Stimulated activated CD8-positive, alpha-beta memory T cell treated with anti-CD3 and anti-CD28 coated beads, Interleukin-2, amount 100 ng/mL, for 1 hour (primary cell): Measurements from ENCODE around the gene ARHGAP24.

Experiments used
- DNase-seq, 2 donors: peaks; one replicate each; pipeline ENCODE4 v3.0.0-alpha.2; 2020; ENCODE audit warnings: low read depth in 2 of 2

The ARHGAP24 gene

DNA sequence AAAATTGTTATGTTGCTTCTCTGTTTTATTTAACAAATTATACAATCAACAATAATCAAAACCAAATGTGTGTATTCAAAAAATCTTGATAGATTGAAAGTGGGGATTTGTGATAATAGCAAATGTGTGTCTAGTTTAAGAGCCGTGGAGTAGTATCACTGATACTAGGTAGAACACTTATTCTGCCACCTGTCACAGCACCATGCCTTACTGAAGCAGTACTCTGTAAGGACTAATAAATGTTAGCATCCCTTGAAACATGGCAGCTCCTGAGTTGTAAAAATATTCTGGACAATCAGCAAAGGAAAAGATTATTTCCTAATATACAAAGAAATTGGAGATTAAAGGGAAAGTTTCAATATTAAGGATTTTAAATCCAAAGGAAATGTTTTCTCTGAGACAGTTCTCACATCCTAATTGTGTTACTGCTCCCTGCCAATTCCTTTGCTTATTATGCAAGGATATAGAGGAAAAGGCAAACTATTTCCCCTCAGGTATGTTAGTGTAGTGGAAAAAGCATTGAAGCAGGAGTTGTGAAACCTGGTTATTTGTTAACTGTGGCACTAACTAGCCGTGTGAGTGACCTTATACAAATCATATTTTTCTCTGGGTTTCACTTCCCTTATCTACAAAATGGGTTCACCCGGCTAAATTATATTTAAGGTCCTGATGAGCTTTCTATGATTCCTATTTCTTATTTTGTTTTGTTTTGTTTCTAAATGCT is 303.1 kb downstream of the ARHGAP24 start:
- no peak for DNase-seq

DNA sequence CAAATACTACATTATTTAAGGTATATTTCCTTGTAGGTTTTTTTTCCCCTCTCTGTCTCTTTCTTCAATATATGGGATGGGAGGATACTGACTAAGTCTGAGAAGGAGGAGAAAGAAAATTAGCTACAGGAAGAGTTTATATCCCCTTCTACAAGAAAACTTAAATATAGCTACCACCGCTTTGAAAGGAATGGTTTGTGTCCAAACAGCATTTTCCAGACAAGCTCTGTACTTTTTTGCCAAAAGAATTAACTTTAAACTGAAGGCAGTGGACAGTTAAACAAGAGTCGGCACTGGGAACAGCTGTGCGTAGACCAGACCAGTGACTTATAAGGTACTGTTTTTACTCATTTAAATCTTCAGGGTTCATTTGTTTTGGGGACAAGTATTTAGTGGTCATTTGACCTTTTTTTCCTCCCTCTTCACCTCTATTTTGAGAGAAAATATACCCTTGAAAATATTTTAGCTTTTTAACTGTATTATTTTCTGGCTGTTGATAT is 303.7 kb downstream of the ARHGAP24 start:
- DNase-seq = no peak

DNA sequence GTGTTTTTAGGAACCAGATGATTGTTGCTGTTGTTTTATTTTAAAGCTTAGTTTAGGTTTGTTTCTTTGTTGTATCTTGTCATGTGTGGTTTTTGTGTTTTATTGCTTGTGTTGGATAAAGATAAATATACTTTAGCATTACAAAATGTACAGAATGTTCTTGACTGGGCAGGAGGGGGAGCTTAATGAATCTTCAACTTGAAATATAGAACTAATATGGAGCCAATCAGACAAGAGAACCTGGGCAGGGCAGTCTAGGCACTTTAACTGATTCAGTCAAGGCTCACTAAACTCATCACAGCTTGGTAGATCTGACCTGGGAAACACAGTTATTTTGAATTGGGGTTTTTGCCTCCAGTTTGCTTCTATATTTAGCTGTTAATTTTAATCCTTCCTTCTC is 304.2 kb downstream of the ARHGAP24 start:
- no peak for DNase-seq

DNA sequence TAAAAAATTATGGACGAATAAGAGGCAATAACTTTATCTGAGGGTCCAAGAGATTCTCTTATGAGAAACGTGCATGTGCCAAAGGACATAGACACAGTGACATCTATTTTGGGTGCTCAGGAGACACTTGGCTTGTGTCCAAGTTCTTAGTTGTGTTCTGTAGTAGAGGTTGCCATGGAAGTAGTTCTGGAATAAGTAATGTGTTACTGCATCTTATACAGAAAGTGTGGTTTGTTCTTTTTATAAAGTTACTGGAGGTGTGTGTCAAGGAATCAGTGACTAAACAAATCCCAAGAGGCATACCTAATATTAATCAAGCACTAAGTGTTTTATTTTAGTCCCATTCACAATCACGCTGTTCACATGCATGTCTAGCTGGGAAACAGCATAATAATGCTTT is 305.7 kb downstream of the ARHGAP24 start:
- no peak for DNase-seq

DNA sequence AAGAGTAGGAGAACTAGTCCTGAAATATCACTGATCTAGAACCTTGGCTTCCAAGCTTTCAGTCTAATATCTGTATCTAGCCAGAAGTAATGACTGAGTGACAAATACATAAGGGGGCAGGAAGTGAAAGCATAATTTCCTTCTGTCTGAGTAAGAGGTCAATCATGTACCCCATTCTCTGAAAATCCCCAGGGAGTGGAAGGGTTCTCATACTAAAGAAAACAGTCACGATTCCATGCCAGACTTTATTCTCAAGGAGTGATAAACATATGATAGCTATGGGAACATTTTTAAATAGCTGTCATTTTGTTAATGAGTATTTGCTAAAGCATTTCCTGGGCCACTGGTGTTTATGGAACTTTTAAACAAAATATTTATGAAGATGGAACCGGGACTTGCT is 308.5 kb downstream of the ARHGAP24 start:
- DNase-seq = no peak

DNA sequence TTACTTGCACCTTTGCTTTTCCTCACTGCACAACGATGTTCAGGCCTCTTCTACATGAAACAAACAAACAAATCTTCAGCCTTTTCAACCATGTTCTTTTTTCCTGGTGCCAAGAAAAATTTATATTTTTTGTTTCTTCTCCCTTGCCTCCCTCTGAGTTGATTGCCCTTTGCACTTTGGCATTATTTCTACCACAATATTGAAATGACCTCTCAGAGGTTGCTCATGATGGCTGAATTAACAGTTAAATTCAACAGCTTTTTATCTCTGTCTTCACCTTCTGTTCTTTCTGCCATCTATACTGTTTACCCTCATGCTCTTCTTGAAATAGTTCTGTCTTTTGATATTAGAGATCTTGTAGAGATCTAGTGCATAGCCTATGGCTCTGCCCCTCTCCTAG is 308.9 kb downstream of the ARHGAP24 start:
- no peak for DNase-seq

DNA sequence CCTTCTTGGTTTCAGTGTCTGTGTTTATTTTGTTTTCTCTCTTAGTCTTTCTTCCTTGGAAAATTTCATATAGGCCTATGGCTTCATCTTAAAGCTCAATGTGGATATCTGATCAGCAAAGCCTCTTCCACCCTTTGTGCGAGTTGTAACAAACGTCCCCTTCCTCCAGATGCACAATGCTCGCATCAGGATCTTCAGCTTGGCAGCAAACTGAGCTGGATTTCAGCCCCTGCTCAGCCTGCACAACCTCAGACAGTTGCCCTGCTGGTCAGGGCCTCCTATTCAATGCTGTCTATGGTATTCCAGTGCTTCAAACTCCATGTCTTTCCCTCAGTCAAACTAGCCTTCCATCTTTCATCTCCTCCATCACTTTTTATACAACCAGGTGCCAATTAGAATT is 309.4 kb downstream of the ARHGAP24 start:
- no peak for DNase-seq

DNA sequence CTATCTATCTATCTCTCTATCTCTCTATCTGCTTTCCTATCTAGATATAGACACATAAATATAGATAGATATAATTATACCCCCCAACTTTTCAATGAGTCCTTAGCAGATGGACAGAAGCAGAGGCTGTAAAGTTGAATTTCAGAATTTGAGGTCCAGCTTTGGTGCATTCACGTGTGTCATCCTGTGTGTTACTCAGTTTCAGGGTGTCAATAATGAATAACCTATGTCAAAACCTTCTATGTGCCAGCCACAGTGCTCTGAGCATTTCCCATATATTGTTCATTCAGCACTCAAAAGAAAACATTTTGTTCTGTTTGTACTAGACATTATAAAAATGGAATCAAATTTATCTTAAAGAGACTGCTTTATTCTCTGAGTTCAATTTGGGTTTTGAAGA is 310.0 kb downstream of the ARHGAP24 start:
- DNase-seq = no peak

DNA sequence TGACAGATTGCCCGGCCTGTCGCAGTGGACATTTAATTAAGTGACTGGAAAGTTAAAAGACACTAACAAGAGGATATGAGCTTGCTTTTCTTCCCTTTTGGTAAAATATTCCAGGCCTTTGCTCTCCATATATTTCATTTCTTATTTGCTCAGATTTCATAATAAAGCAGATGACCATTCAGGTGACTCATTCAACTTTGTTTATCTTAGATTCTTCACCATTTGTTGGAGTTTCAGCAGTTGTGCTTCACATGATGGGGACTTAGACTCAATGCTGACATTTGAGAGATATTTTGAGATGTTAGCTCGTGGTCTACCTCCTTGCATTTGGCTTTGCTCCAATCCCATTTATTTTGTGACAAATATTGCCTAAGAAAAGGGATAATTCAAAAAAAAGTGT is 312.2 kb downstream of the ARHGAP24 start:
- DNase-seq = no peak

DNA sequence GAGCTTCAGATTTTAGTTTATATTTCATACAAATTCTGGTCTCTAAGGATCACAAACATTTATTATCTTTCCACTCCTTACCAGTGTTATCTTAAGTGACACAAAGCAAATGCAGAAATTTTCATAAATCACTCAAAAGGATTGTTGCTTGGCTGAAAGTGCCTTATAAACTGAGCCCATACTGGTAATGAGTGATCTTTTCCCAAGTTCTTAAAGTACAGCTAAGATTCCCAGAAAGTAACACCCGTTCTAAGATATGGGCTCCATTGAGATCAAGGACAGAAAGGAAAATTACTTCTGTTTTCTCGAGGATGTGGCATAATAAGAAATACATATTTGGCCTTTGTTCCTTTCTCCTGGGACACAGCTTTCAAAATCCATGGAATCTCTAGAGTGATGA is 313.7 kb downstream of the ARHGAP24 start:
- no peak for DNase-seq

DNA sequence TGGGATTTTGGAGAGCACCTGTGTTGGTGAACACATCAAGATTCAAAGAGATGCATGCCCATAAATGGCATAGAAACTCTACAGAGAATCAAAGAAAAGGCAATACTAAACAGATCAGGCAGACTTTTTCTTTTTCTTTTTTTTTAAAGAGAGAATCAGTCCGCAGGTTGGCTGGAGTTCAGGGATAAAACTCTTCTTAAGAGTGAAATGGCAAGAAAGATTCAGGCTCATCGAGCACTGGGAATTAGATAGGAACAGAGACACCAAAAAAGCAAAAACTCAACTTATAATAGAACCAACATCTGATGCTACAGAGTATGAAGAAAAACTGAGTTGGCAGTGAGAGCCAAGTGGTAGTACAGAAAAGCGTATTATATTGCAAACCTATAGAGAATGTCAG is 314.3 kb downstream of the ARHGAP24 start:
- no peak for DNase-seq

DNA sequence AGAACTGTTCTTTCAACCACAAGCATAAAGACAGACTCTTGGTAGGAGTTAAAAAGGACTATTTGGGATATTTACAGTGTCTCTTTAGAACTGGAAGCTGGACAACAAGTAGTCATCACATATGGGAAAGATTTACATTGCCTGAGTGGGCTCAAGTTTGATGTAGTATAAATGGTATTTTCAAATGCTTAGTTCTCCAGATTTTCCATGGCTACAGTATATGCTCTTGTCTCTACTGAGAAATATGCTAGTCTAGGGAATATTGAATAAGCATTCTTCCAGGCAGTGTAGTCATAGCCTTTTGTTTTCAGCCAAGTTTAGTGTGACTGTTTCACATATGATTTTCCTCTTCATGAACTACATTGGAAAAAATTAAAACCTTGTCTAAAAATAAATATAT is 315.6 kb downstream of the ARHGAP24 start:
- no peak for DNase-seq

DNA sequence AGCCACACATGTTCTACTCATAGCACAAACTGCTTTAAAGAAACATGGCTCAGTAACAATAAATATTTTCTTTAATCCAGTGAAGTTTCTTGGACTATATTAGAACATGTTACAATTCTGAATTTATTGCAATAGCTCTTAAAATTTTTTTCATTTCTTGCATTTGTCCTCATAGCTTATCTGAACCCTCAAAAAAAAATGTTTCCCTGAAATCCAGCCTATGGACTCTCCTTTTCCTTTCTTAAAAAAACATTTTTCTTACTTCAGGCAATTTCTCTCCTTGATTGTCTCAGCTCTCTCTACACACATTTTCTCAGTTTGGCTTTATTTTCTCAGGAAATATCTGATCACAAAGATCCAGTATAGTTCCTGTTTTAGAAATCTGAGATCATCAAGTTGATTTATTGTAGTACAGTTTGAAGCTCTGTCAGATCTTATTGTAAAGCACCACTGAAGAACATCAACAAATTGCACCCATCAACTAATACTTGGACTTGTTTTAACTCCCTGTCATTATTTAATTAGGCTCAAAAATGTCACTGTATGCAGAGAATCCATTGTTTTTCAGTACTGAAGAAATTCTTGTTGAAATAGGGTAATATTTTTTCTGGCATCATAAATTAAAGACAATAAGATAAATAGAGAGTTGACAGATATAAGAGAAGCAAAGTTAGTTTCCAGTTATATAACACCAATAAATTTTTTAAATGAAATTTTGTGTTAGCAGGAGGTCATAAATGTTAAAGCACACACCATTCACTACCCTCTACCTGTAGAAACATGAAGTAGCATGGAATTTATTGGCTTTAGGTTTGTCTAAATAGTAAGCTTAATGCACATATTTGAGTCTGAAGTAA is 317.7 kb downstream of the ARHGAP24 start:
- DNase-seq = no peak

DNA sequence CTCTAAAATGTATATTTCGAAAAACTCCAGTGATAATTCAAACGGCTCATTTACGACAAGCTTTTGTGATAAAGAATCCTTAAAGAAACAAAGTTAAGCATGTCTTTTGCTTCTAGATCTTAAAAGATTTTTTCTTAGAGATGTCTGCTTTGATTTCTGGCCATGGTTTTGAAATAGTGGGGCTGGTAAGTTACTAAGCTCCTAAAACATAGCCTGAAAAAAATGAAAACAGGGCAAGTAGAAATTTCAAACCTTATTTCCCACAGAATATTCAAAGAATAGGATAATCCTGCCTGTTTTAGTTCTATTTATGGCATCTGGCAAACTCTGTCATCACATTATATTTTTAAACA is 318.3 kb downstream of the ARHGAP24 start:
- no peak for DNase-seq

DNA sequence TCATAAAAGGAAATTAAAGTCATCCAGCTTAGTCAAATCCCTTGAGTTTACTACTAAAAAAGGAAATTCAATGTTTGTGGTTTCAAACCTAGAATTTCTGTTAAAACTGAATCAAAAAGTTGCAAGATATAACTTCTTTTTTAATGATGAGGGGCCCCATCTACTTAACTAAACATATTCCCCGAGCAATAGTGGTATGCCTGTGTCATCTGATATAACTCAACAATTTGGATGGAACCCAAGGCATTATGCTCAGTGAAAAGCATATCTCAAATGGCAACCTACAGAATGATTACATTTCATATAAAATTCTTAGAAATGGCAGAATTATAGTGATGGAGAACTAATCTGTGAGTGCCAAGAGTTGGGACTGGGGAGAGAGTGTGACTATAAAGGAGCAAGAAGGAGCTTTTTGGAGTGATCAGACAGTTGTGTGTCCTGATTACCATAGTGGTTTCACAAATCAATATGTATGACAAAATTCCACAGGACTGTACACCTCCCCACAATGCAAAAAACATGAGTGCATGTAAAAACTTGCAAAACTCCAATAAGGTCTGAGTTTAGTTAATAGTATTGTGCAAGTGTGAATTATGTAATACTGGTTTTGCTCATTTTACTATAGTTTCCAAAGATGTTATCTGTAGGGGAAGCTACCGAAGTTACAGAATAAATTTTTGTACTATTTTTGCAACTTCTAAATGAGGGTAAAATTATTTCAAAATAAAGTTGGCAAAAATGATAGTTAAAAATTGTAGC is 323.2 kb downstream of the ARHGAP24 start:
- DNase-seq = no peak

DNA sequence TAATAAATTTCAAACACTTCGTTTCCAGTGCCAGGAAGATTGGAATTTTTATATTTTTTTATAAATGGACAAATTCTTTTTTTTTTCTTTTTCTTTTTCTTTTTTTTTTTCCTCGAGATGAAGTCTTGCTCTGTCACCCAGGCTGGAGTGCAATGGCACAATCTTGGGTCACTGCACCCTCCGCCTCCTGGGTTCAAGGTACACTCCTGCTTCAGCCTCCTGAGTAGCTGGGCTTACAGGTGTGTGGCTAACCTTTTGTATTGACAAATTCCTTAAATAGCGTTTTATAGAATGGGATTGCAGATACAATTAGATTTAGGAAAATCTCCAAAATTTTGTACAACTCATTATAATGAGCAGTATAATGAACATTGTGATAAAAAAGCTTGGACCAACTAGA is 328.9 kb downstream of the ARHGAP24 start:
- DNase-seq = no peak

DNA sequence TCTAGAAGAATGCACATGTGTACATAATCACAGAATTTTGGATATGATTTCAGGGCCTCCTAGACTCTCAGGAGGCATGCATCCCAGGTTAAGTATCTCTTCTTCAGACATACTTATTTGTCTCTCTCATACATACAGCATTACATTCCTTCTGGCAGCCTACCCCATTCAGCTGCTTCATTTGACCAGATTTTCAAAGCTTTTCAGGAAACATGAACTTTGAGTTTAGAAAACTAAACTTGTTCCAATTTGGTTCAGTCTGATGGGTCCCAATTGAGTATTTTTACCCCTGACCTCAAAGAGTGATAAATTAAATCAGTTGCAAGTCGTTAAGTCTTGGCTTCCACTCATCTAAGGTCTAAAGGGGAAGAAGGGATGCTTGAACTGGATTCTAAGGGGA is 330.9 kb downstream of the ARHGAP24 start:
- no peak for DNase-seq

DNA sequence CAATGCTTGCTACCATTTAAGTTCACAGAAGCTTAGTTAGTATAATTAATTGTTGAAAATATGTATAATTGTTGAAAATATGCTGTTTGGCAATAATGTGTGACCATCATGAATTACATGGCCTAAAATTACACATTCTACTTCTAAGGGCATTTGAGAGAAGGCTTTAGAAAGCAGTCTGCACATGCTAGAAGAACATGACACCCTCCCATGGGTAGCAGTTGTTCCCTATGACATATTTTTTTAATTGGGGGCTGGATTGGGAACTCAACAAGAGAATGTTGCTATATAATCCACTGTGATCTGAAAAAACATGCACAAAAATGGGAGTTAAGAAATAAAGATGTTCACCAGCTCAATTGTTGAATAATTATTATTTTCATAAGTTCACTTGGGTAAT is 331.4 kb downstream of the ARHGAP24 start:
- no peak for DNase-seq

DNA sequence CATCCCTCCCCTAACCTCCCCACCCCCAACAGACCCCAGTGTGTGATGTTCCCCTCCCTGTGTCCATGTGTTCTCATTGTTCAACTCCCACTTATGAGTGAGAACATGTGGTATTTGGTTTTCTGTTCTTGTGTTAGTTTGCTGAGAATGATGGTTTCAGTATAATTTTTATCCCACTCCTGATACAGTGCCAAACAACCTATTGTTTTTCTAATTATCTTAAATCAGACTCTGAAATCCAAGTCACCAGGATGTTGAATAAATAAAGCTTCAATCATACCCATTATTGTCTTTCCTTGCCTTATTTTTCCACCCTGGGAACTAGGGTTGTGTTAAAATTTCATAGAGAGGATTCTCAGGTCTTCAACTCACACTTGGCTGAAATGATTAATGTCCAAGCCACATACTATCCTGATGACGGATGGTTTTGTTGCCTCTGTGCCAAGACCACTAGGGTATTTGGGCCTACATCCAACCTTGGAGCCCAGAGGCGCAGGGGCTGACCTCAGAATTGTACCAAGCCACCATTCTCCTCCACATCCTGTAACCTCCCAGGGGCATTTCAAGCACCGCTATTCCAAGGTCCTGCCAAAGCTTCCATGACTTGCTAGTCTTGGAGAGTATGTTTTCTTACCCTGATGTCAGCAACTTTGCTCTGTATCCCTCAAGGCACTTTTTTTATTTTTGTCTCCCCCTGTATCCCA is 332.4 kb downstream of the ARHGAP24 start:
- DNase-seq = no peak

DNA sequence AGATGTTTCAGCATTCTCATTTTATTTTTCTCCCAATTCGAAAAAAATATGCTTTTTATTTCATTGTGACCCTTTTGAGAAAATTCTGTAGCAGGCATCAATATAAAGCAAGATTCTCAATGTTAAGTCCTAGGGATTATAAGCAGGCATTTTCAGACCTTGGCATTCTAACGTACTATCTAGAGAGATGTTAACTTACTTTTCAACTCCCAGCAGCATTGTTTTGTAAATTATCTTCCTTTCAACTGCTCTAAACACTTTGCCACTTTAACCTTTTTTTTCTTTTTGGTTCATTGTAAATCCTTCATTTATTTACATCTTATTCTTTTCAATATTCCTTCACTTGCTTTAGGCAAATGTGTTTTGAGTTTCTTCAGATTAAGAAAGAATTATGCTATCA is 333.2 kb downstream of the ARHGAP24 start:
- DNase-seq = no peak

DNA sequence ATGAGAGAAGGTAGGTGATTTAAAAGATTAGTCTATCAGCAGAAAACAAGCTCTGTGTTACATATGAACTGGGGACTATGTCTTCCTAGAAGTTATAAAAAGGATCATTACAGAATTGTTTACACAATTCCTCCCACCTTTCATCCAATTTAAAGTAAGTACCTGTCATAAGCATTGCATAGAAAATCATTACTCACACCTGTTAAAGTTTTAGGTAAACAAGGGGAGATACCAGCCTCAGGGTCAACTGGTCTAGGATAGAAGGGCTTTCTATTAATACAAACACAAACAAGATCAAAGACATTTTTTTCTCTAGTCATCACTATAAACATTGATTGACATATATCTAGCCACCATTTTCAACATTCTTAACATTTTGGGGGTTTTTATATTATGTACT is 333.9 kb downstream of the ARHGAP24 start:
- no peak for DNase-seq

DNA sequence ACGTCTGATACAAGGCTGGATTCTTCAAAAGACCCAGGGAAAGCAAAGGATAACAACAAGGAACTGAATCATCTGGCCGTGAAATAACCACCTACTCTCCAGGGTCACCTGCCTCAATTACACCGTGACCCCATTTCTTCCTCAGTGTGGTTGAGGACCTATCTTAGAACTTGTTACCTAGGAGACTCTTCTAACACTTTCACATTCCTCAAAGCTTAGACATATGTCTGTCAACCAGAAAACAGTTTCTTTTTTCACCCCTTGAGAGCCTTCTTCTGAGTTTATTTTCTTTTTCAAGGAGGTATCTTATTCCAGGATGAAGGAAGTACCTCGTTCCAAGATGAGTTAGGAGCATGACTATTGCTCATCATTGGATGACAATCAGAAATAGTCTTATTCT is 337.8 kb downstream of the ARHGAP24 start:
- no peak for DNase-seq
